IPS-18c (cell line): ENCODE results near the gene GKN1.
A peak's percentile ranks its signal among the peaks of the same experiment; 100 is the strongest.

Source experiments
- H3K4me3 ChIP-seq: 2 replicates; pipeline ENCODE4 v1.7.0; 2013; ENCODE audit warnings: low read depth, mild to moderate bottlenecking, low read length, moderate library complexity; ENCODE audit not compliant: insufficient read depth
- H3K9me3 ChIP-seq: one replicate; pipeline ENCODE4 v1.6.1; 2013; ENCODE audit warnings: mild to moderate bottlenecking, low read length, moderate library complexity; ENCODE audit not compliant: control insufficient read depth, insufficient read depth

The GKN1 gene, protein sequence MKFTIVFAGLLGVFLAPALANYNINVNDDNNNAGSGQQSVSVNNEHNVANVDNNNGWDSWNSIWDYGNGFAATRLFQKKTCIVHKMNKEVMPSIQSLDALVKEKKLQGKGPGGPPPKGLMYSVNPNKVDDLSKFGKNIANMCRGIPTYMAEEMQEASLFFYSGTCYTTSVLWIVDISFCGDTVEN

DNA sequence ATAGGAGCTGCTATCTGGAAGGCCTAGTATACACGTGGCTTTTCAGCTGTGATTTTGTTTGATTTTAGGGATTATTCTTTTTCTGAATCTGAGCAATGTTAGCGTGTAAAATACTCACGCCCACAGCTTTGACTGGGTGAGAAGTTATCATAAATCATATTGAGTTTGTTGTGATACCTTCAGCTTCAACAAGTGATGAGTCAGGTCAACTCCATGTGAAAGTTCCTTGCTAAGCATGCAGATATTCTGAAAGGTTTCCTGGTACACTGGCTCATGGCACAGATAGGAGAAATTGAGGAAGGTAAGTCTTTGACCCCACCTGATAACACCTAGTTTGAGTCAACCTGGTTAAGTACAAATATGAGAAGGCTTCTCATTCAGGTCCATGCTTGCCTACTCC lies at the start of gene GKN1:
Gene GKN1, plus strand, starts transcription at position 386 of the 400 bp plus-strand sequence. CDS start 42 bp downstream, outside the sequence.
- H3K9me3 ChIP-seq = no peaks in the 10 kb centered on the region
- H3K4me3 ChIP-seq = no peak within 1 kb of the TSS

DNA sequence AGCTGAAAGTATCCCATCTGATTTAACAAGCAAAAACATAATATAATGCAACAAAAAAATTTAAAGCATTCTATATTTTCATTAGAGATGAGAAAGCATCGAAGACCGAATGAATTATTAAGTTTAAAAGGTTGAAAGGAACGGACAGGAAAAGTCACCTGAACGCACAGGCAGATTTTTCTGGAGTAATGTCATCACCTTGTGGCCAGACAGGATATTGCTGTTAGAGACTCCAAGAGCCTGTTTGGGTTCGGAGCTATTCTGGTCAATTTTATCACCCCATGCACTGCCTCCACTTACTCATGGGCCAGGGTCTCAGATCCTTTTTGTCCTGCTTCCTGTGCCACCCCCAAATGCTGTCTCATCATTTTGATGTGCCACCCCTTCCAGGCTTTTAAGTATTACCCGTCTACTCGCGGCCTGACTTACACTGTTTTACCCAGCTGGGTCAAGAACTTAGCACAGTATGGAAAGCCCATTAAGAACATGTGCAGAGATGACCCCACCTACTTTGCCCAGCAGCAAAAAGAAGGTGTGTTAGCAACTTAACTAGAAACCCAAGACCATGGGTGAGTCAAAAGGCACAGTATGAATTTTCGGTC lies 49.0 kb upstream of the GKN1 start:
- Histone ChIP-seq H3K9me3 (no peaks in the 10 kb centered on the region), H3K4me3 (no peak overlapping the region)

DNA sequence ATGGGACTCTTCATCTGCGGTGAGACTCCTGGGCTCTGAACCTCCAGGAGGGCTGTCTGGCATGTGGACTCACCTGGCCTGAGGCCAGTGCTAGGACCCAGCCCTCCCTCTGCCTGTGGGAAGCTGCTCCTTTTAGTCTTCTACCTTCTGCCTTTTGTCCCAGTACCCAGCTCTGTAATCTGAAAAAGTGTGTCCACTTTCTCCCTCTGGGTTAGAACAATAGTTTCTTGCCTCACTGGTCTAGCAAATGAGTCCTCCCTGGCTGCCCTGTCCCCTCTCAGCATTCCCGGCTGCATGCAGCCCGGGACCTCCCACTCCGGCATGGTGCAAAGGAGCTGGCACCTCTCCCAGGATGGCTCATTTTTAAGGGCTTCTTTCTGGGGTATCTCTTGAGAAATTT lies 47.6 kb upstream of the GKN1 start:
- H3K9me3 ChIP-seq = no peaks in the 10 kb centered on the region
- H3K4me3 ChIP-seq = no peak overlapping the region

DNA sequence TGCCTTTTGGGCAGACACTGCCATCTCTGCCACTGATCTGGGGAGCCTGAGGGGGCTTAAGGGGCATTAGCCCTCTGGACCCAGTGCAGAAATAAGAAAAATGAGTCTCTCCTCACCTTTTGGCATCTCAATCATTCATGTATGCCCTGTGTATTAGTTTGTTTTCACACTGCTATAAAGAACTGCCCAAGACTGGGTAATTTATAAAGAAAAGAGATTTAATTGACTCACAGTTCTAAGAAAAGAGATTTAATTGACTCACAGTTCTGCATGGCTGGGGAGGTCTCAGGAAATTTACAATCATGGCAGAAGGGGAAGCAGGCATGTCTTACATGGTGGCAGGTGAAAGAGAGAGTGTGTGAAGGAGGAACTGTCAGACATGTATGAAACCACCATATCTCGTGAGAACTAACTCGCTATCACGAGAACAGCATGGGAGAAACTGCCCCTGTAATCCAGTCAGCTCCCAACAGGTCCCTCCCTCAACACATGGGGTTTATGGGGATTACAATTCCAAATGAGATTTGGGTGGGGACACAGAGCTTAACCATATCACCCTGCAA lies 43.2 kb upstream of the GKN1 start:
- Histone ChIP-seq H3K4me3 (no peak overlapping the region), H3K9me3 (peaks cover 3% of the 10 kb centered on the region)

DNA sequence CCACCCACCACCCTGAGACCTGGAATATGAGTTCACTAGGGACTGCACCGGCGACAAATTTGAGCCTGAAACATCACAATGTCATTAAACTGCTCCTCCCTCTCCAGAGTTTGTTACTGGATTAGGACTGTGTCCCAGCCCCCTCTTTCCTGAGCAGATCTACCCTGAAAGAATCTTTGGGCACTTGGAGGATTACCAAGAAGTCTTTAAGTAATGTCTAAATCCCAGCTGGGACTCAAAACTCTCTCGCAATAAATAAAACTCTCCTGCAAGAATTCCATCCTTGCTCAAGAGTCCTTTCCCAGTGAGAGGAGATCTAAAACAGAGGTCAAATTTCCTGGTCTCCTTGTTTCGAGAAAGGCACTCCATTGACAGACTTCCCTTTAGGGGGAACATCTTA lies 42.6 kb upstream of the GKN1 start:
- peaks cover 3% of the 10 kb centered on the region for H3K9me3 ChIP-seq
- no peak overlapping the region for H3K4me3 ChIP-seq

DNA sequence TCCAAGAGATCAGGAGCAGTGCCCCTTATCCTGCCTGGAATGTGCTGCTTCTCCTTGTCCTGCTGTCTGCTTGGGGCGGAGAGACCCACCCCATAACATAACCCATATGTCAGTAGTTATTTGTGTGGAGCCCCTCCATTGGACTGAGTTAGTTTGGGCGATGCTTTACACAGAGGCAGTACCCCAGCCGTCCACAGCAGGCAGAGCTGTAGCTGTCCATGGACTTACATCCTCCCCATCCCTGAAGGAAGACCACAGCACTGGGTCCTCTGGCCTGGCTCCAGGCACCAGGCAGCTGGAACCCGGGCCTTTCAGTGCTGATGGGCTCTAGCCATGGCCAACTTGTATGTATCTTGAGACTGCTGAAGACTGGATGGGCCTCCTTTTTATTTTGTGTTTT lies 42.0 kb upstream of the GKN1 start:
- no peak overlapping the region for H3K4me3 ChIP-seq

DNA sequence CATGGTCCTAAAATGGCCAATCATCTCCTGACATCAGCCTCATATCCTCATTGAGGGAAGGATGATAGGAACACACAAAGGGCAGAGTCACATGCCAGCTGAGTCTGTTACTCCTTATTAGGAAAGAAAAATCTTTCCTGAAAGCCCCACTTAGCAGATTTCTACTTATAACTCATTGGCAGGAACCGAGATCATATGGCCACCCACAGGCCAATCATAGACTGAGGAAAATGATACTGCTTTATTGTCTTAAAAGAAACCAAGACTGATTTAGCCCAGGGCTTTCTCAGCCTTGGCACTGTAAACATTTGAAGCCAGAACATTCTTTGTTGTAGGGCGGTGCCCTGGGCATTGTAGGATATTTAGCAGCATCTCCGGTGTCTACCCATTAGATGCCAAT lies 40.4 kb upstream of the GKN1 start:
- H3K4me3 ChIP-seq = no peak overlapping the region

More for the DNA sequence above, 42.0 kb upstream of the GKN1 start:
- peaks cover 3% of the 10 kb centered on the region for H3K9me3 ChIP-seq

DNA sequence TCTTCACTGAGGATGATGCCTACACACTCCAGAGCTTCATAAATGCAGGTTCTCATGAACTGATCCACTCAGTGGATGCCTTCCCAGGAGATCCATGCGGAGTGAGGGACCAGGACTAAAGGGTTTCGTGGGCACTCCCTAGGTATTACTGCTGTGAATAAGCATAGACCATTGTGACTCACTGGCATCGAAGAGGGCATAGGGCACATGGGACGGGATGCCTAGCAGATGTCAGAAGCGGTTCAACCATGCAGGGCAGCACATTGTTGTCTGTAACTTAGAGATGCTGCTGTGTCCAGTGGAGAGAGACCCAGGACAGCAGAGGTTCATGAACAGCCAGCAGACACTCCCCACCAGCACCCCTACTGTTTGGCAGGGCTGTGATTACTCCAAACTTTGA lies 39.0 kb upstream of the GKN1 start:
- peaks cover 3% of the 10 kb centered on the region for H3K9me3 ChIP-seq

More for the DNA sequence above, 40.4 kb upstream of the GKN1 start:
- peaks cover 3% of the 10 kb centered on the region for H3K9me3 ChIP-seq

DNA sequence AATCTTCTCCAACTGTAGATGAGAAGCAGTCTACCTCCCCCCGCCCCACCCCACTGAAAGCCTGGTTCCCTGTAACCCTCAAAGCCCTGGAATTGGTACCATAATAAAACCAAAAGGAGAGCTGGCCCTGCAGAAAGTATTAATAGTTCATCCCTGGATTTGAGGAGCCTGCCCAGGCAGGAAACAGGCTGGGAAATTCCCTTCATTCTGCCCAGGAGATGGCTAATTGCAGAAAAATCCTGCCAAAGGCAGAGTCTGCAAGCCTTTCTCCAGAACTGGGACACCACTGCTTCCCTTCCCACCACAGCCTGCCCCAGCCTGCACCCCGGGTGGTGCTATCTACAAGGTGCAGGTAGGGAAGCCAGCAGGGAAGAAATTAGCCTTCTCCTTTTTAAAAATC lies 38.0 kb upstream of the GKN1 start:
- no peak overlapping the region for H3K4me3 ChIP-seq
- peaks cover 3% of the 10 kb centered on the region for H3K9me3 ChIP-seq

More for the DNA sequence above, 39.0 kb upstream of the GKN1 start:
- H3K4me3 ChIP-seq = no peak overlapping the region

DNA sequence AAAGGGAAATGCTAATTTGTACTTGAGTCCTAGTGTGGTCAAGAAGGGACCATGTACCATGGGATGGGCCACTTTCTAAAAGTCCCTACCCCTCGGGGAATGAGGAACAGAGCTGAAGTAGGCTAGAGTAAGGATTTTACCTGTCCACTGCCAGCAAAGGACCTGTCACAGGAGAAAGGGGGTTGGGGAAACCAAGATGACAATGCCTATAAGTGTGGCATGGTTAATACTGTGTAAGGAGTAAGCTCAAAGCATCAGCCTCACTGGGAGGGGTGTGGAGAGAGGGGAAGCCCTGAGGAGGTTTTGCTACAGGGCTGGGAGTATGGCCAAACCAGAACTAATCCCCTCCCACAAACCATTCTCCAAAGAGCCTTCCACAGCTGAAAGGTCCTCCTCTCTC lies 37.5 kb upstream of the GKN1 start:
- H3K4me3 ChIP-seq = no peak overlapping the region
- H3K9me3 ChIP-seq = peaks cover 3% of the 10 kb centered on the region

DNA sequence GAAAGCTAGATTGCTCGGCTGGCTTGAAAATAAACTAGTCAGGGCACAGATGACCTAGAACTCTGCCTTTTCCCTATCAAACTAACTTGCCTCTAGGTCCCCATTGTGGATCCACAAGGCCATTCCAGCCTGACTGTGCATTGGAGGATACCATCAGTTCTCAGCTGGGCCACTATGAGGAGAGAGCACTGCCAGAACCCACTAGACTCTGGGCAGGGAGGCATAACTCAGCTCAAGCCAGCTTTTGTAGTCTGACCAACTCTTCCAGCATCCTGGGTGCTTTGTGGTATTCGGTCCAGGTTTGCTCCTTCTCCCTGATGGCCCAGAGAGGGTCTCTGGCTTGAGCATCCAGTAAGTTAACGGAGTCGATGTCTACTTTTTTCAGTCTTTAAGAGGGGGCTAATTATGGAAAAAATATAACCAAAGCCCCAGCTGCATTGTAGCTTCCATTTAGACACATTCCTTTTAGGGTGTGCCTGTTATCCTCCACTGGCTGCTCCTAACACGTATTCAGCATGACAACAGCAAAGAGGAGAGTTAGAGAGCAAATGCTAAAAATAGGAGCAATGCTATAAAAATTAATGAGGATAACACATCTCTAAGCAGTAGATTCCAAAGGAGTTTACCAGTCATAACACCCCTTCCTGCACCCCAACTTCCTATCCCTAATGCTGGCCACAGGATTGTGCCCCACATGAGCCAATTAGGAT lies 36.9 kb upstream of the GKN1 start:
- no peak overlapping the region for H3K4me3 ChIP-seq

DNA sequence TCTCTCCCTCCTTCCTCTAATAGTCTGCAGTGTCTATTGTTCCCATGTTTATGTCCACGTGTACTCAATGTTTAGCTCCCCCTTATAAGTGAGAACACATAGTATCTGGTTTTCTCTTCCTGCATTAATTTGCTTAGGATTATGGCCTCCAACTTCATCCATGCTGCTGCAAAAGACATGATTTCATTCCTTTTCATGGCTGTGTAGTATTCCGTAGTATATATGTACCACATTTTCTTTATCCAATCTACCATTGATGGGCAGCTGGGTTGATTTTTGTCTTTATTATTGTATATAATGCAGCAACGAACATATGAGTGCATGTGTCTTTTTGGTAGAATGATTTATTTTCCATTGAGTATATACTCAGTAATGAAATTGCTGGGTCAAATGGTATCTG lies 35.5 kb upstream of the GKN1 start:
- H3K4me3 ChIP-seq = no peak overlapping the region
- H3K9me3 ChIP-seq = peaks cover 1% of the 10 kb centered on the region

More for the DNA sequence above, 36.9 kb upstream of the GKN1 start:
- H3K9me3 ChIP-seq = peaks cover 3% of the 10 kb centered on the region

DNA sequence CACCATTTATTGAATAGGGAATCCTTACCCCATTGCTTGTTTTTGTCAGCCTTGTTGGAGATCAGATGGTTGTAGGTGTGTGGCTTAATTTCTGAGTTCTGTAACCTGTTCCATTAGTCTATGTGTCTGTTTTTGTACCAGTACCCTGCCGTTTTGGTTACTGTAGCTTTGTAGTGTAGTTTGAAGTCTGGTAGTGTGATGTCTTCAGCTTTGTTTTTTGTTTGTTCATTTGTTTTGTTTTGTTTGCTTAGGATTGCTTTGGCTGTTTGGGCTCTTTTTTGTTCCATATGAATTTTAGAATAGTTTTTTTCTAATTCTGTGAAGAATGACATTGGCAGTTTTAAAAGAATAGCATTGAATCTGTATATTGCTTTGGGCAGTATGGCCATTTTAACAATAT lies 34.5 kb upstream of the GKN1 start:
- Histone ChIP-seq H3K9me3 (no peaks in the 10 kb centered on the region), H3K4me3 (no peak overlapping the region)

DNA sequence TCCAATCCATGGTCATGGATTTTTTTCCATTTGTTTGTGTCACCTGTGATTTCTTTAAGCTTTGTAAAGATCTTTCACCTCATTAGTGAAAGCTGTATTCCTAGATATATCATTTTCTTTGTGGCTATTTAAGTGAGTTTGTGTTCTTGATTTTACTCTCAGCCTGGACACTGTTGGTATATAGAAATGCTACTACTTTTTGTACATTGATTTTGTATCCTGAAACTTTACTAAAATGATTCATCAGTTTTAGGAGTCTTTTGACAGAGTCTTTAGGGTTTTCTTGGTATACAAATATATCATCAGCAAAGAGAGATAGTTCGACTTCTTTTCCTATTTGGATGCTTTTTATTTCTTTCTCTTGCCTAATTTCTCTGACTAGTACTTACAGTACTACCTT lies 34.1 kb upstream of the GKN1 start:
- Histone ChIP-seq H3K9me3 (no peaks in the 10 kb centered on the region), H3K4me3 (no peak overlapping the region)

DNA sequence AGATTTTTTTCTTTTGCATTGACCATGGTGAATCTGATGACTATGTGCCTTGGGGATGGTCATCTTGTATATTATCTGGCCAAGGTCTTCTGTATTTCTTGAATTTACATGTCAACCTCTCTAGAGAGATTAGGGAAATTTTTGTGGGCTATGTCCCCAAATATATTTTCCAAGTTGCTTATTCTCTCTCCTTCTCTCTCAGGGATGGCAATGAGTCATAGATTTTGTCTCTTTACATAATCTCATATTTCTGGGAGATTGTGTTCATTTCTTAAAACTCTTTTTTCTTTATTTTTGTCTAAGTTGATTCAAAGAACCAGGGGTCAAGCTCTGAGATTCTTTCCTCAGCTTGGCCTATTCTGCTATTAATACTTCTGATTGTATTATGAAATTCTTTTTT lies 31.6 kb upstream of the GKN1 start:
- no peak overlapping the region for H3K4me3 ChIP-seq
- H3K9me3 ChIP-seq = no peaks in the 10 kb centered on the region

DNA sequence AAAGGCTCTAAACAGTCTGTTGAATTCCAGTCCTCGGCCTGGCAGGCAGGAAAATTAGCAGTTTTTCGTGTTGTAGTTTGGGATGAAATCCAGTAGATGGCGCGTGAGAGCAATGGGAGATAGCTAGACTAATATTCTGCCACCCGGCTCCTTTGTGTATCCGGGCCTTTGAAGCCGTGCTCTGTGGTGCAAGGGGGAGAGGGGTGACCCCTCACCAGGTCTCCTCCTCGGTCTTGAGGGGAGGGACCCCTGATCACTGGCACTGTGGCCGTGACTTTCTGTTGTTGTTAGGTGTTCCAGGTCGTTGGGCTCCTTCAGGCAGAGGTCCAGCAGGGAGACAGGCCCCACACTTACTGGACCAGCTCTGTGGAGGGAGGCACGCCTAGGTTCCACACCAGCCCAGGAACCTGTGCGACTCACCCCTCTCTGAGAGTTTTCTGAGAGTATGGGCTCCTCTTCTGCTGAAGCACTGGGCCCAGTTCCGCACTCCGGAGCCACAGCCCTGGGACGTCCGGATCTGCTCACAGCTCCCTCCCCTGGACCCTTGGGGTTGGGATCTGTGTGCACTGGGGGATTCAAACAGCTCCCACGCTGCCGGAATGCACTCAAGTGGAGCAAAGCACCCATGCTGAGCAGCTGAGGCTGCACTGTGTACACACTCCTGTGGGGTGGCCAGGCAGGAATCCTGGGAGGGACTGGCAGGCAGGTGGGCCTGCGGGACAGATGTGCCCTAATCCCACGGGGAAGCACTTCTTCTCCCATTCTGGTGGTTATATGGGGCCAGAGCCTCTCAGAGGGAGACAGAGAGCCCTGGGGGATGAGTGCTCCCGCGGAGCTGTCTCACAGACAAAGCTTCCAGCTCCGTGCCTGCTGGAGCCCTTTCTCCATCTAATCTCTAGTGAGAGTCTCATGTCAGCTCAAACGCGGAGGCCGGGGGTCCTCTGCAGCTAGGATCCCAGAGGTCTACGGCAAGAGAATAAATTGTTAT lies 30.6 kb upstream of the GKN1 start:
- peak overlapping the region; percentile 55 for H3K4me3 ChIP-seq

DNA sequence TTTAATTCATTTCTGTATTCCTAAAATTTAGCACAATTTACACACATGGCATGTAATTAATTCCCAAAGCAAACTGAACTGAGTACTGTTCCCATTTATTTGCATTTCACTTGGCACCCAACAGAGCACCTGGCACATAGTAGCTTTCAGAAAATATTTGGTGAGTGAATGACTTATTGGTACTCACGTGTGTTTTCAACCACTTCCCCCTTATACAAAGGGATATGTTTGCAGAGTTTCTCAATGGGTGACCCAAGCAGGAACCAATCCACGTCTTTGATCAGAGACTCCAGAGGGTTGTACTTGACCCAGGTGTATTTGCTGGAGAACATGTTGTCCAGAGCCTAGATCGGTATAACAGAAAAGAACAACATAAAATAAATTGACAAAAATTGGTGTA lies 28.3 kb upstream of the GKN1 start:
- Histone ChIP-seq H3K9me3 (no peaks in the 10 kb centered on the region), H3K4me3 (no peak overlapping the region)

More for the DNA sequence above, 30.6 kb upstream of the GKN1 start:
- no peaks in the 10 kb centered on the region for H3K9me3 ChIP-seq
